Thyroid gland (tissue), 4 donors: Measurements from ENCODE around the gene KLK2. TPM values are rescaled to one million over a fixed set of nuclear protein-coding genes. Genes with fewer than 3 reads are reported as not detected.

ENCODE experiments used
- DNase-seq, 2 donors: peaks; one replicate each; pipeline ENCODE4 v3.0.0-alpha.2; 2019
- H3K27ac ChIP-seq, 3 donors: fragments of 200-600 bp; sonication (generic); 1 replicate in 2 of 3; 2 replicates in 1 of 3; pipeline ENCODE4 v1.5.1; 2016 to 2019; ENCODE audit warnings: mild to moderate bottlenecking in 1 of 3, moderate library complexity in 1 of 3
- H3K27me3 ChIP-seq: fragments of 200-600 bp; sonication (generic); one replicate; pipeline ENCODE4 v1.5.1; 2019
- H3K36me3 ChIP-seq, 2 donors: fragments of 200-600 bp; sonication (generic); one replicate each; pipeline ENCODE4 v1.5.1; 2016 to 2019
- H3K4me1 ChIP-seq, 2 donors: fragments of 200-600 bp; sonication (generic); one replicate each; pipeline ENCODE4 v1.5.1; 2017 to 2019
- H3K4me3 ChIP-seq, 3 donors: fragments of 200-600 bp; sonication (generic); replicated peaks in 1 of 3; 1 replicate in 2 of 3; 2 replicates in 1 of 3; pipeline ENCODE4 v1.5.1; 2016; ENCODE audit warnings: mild to moderate bottlenecking in 1 of 3
- H3K9me3 ChIP-seq: fragments of 200-600 bp; sonication (generic); one replicate; pipeline ENCODE4 v1.5.1; 2017
- POLR2A ChIP-seq, 2 donors: fragments of 450-650 bp; IDR thresholded peaks; one replicate each; pipeline ENCODE4 v1.6.1; 2017; ENCODE audit warnings: antibody characterized with exemption in 2 of 2, mild to moderate bottlenecking in 2 of 2, moderate library complexity in 1 of 2
- WGBS, 2 donors: methylation state at CpG; one replicate each; pipeline ENCODE4 v1.1.5; 2017; 5-methylcytosine and 5-hydroxymethylcytosine counted together
- intact Hi-C: fragments of 100-400 bp; cut with DNase I; formaldehyde crosslinking; loops from one replicate; pipeline ENCODE4 v1.15.1; 2023
- total RNA-seq, 4 donors: library from RNA; depleted of rRNA; stranded (reverse); fragments of >200 nt; gene quantifications; one replicate each; pipeline ENCODE4 v1.2.3, GENCODE V29; 2016
- TF ChIP-seq, protein P1 (sequence below), 6 experiments: fragments of 200-600 bp in 3 of 6; fragments of 450-650 bp in 3 of 6; sonication (generic) in 3 of 6; IDR thresholded peaks; one replicate each; pipeline ENCODE4 v1.5.1; 2016 to 2019; ENCODE audit warnings: antibody characterized with exemption in 6 of 6, mild to moderate bottlenecking in 2 of 6, inconsistent platforms in 1 of 6, moderate library complexity in 1 of 6

KLK2 gene
- total RNA-seq, 4 donors from 2014 or later, result 2.8 to 11.0 (median 5.0) TPM

DNA sequence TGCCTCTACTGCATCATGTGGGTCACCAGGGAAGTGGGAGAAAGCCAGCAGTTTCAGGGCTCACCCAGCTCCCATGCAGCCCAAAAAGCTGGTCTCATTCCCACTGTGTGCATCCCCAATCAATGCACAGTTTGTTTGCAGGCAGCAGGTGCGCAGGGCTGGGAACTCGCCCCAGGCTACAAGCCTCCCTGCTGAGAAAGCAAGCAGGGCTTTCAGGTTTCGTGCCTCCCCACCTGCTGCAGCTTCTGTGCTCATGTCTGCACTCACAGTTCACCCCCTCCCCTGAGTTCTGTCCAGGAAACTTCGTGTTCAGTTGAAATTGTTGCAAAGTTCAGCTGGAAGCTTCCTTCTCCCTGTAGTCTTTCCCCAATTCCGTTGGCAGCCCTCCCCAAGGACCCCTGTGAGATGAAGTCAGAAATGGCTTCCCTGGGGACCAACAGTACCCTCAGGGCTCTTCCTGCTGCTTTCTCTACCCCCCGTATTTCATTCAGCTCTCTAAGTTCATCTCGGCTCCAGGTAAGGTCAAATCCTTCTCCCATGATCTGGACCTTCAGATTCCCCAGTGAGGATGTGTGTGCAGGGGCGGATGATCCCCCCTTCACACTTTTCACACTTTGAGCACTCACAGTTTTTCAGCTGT lies 28.8 kb upstream of the KLK2 start:
- WGBS, 2 donors, result 69 to 77% methylated on average over 8 of the region's 8 CpGs
- TF ChIP-seq, protein P1, sequence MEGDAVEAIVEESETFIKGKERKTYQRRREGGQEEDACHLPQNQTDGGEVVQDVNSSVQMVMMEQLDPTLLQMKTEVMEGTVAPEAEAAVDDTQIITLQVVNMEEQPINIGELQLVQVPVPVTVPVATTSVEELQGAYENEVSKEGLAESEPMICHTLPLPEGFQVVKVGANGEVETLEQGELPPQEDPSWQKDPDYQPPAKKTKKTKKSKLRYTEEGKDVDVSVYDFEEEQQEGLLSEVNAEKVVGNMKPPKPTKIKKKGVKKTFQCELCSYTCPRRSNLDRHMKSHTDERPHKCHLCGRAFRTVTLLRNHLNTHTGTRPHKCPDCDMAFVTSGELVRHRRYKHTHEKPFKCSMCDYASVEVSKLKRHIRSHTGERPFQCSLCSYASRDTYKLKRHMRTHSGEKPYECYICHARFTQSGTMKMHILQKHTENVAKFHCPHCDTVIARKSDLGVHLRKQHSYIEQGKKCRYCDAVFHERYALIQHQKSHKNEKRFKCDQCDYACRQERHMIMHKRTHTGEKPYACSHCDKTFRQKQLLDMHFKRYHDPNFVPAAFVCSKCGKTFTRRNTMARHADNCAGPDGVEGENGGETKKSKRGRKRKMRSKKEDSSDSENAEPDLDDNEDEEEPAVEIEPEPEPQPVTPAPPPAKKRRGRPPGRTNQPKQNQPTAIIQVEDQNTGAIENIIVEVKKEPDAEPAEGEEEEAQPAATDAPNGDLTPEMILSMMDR (IDR thresholded peaks at IDR 0.05), result no peak
- no peak for TF ChIP-seq POLR2A (IDR thresholded peaks at IDR 0.05)
- Histone ChIP-seq H3K27me3 (no peaks in the 10 kb centered on the region), H3K36me3 (no peaks in the 10 kb centered on the region), H3K27ac (no peak overlapping the region), H3K4me3 (no peak overlapping the region), H3K9me3 (no peaks in the 10 kb centered on the region), H3K4me1 (peaks cover 19% of the 10 kb centered on the region in 2 donors)
- DNase-seq, result no peak
- intact Hi-C loops, result no loop called here

DNA sequence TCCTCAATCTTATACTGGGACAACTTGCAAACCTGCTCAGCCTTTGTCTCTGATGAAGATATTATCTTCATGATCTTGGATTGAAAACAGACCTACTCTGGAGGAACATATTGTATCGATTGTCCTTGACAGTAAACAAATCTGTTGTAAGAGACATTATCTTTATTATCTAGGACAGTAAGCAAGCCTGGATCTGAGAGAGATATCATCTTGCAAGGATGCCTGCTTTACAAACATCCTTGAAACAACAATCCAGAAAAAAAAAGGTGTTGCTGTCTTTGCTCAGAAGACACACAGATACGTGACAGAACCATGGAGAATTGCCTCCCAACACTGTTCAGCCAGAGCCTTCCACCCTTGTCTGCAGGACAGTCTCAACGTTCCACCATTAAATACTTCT lies 22.5 kb upstream of the KLK2 start:
- Histone ChIP-seq H3K4me1 (no peaks in the 10 kb centered on the region), H3K27me3 (no peaks in the 10 kb centered on the region), H3K4me3 (no peak overlapping the region), H3K9me3 (no peaks in the 10 kb centered on the region), H3K27ac (no peak overlapping the region), H3K36me3 (no peaks in the 10 kb centered on the region)
- intact Hi-C loops, result no loop called here
- TF ChIP-seq, protein P1 (IDR thresholded peaks at IDR 0.05), result no peak
- no peak for TF ChIP-seq POLR2A (IDR thresholded peaks at IDR 0.05)
- DNase-seq, result no peak
- 69 to 77% methylated on average over 3 of the region's 3 CpGs for WGBS, 2 donors

DNA sequence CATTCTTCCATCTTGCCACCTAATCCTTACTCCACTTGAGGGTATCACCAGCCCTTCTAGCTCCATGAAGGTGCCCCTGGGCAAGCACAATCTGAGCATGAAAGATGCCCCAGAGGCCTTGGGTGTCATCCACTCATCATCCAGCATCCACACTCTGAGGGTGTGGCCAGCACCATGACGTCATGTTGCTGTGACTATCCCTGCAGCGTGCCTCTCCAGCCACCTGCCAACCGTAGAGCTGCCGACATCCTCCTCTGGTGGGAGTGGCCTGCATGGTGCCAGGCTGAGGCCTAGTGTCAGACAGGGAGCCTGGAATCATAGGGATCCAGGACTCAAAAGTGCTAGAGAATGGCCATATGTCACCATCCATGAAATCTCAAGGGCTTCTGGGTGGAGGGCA lies 21.6 kb upstream of the KLK2 start:
- H3K27ac ChIP-seq, result no peak overlapping the region
- H3K27me3 ChIP-seq, result no peaks in the 10 kb centered on the region
- no peak overlapping the region for H3K4me3 ChIP-seq
- intact Hi-C loops, result no loop called here
- 67 to 73% methylated on average over 1 to 2 of the region's 4 CpGs for WGBS, 2 donors
- TF ChIP-seq, protein P1 (IDR thresholded peaks at IDR 0.05), result no peak
- no peak for TF ChIP-seq POLR2A (IDR thresholded peaks at IDR 0.05)
- no peak for DNase-seq
- H3K9me3 ChIP-seq, result no peaks in the 10 kb centered on the region
- no peaks in the 10 kb centered on the region for H3K36me3 ChIP-seq
- no peaks in the 10 kb centered on the region for H3K4me1 ChIP-seq

DNA sequence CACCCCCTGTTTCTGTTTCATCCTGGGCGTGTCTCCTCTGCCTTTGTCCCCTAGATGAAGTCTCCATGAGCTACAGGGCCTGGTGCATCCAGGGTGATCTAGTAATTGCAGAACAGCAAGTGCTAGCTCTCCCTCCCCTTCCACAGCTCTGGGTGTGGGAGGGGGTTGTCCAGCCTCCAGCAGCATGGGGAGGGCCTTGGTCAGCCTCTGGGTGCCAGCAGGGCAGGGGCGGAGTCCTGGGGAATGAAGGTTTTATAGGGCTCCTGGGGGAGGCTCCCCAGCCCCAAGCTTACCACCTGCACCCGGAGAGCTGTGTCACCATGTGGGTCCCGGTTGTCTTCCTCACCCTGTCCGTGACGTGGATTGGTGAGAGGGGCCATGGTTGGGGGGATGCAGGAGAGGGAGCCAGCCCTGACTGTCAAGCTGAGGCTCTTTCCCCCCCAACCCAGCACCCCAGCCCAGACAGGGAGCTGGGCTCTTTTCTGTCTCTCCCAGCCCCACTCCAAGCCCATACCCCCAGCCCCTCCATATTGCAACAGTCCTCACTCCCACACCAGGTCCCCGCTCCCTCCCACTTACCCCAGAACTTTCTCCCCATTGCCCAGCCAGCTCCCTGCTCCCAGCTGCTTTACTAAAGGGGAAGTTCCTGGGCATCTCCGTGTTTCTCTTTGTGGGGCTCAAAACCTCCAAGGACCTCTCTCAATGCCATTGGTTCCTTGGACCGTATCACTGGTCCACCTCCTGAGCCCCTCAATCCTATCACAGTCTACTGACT lies 18.4 kb upstream of the KLK2 start, which contains the start of gene KLK3:
TSS of gene KLK3 (plus strand) at position 280 of the 775 bp plus-strand sequence. CDS start at position 321, 41 bp downstream.
- 61 to 71% methylated on average over 8 to 9 of the region's 9 CpGs for WGBS, 2 donors
- no peaks in the 10 kb centered on the region for H3K27me3 ChIP-seq
- H3K36me3 ChIP-seq, result no peaks in the 10 kb centered on the region
- no peaks in the 10 kb centered on the region for H3K9me3 ChIP-seq
- no peak for DNase-seq
- H3K27ac ChIP-seq, result no peak within 1 kb of the TSS
- H3K4me3 ChIP-seq, result no peak within 1 kb of the TSS
- H3K4me1 ChIP-seq, result no peaks in the 10 kb centered on the region
- no peak for TF ChIP-seq POLR2A (IDR thresholded peaks at IDR 0.05)
- TF ChIP-seq, protein P1 (IDR thresholded peaks at IDR 0.05), result no peak
- intact Hi-C loops, result no loop called here

DNA sequence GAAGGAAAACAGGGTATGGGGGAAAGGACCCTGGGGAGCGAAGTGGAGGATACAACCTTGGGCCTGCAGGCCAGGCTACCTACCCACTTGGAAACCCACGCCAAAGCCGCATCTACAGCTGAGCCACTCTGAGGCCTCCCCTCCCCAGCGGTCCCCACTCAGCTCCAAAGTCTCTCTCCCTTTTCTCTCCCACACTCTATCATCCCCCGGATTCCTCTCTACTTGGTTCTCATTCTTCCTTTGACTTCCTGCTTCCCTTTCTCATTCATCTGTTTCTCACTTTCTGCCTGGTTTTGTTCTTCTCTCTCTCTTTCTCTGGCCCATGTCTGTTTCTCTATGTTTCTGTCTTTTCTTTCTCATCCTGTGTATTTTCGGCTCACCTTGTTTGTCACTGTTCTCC lies 15.9 kb upstream of the KLK2 start:
- Histone ChIP-seq H3K27ac (no peak overlapping the region), H3K4me1 (no peaks in the 10 kb centered on the region), H3K9me3 (no peaks in the 10 kb centered on the region), H3K27me3 (no peaks in the 10 kb centered on the region), H3K36me3 (no peaks in the 10 kb centered on the region), H3K4me3 (no peak overlapping the region)
- WGBS, 2 donors, result 76 to 81% methylated on average over 6 of the region's 6 CpGs
- no peak for DNase-seq
- intact Hi-C loops, result no loop called here
- no peak for TF ChIP-seq POLR2A (IDR thresholded peaks at IDR 0.05)
- TF ChIP-seq, protein P1 (IDR thresholded peaks at IDR 0.05), result no peak
